Prostate gland (tissue), 2 donors: Measurements from ENCODE around the gene DTL. TPM values are rescaled to one million over a fixed set of nuclear protein-coding genes. Genes with fewer than 3 reads are reported as not detected.

ENCODE experiments used
- DNase-seq: peaks from one replicate; pipeline ENCODE4 v3.0.0-alpha.2; 2019; ENCODE audit warnings: low spot score
- H3K27ac ChIP-seq, 2 donors: fragments of 200-600 bp; sonication (generic); 2 replicates each; pipeline ENCODE4 v1.5.1; 2017 to 2019
- H3K27me3 ChIP-seq: fragments of 200-600 bp; sonication (generic); replicated peaks from 2 replicates; pipeline ENCODE4 v1.5.1; 2019; ENCODE audit not compliant: insufficient read depth
- H3K36me3 ChIP-seq, 2 donors: fragments of 200-600 bp; sonication (generic); 1 replicate in 1 of 2; 2 replicates in 1 of 2; pipeline versions ENCODE4 v1.5.1 to v1.8.1; 2017 to 2019
- H3K4me1 ChIP-seq: fragments of 200-600 bp; sonication (generic); replicated peaks from 2 replicates; pipeline ENCODE4 v1.5.1; 2019
- H3K4me3 ChIP-seq, 2 donors: fragments of 200-600 bp; sonication (generic); 2 replicates each; pipeline ENCODE4 v1.5.1; 2017 to 2019
- H3K9me3 ChIP-seq: fragments of 200-600 bp; sonication (generic); 2 replicates; pipeline ENCODE4 v1.5.1; 2017
- POLR2A ChIP-seq: fragments of 450-650 bp; IDR thresholded peaks from one replicate; pipeline ENCODE4 v1.6.1; 2016; ENCODE audit warnings: antibody characterized with exemption, mild to moderate bottlenecking
- POLR2AphosphoS5 ChIP-seq: sonication (generic); formaldehyde crosslinking; IDR thresholded peaks from one replicate; pipeline ENCODE4 v1.6.1; 2017; ENCODE audit warnings: antibody characterized with exemption
- WGBS: methylation state at CpG from one replicate; pipeline ENCODE4 v1.1.5; 2018; 5-methylcytosine and 5-hydroxymethylcytosine counted together
- intact Hi-C: fragments of 100-400 bp; cut with DNase I; formaldehyde crosslinking; loops from one replicate; pipeline ENCODE4 v1.14.2; 2022
- microRNA-seq: library from miRNA; unstranded; fragments of <30 nt; microRNA quantifications from one replicate; pipeline ENCODE4, GENCODE V29; 2016
- small RNA-seq, 2 donors: library from RNA; depleted of rRNA; stranded (forward); fragments of <200 nt; gene quantifications; one replicate each; pipeline ENCODE3, GENCODE V24; 2016
- total RNA-seq, 2 donors: library from RNA; depleted of rRNA; stranded (reverse); fragments of >200 nt; gene quantifications; one replicate each; pipeline ENCODE4 v1.1.0, GENCODE V29; 2016
- TF ChIP-seq, protein P1 (sequence below), 4 experiments: fragments of 200-600 bp in 2 of 4; fragments of 450-650 bp in 2 of 4; sonication (generic) in 2 of 4; IDR thresholded peaks; 1 replicate in 3 of 4; 2 replicates in 1 of 4; pipeline ENCODE4 v1.5.1; 2016 to 2019; ENCODE audit warnings: antibody characterized with exemption in 4 of 4, mild to moderate bottlenecking in 2 of 4, moderate library complexity in 2 of 4

Gene DTL
- total RNA-seq, 2 donors from 2014 or later: 1.5 to 7.1 TPM

DNA sequence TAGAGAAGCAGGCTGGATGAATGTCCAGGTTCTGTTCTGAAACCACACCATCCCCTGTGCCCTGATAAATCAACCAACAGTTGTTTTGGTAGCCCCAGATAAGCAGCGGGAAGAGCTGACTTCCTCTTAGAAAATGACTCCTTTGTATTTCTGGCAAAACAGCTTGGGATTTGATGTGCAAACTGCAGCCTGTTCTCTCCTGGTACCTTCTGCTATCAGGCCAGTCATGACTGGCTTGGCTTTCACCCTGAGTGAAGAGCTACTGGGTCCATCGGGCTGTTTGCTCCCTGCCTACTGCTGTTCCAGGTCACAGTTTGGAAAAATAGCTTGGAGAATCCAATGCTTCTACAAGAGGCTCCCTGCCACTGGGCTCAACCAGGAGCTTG is 116.8 kb downstream of the DTL start:
- WGBS: 65% methylated on average over 2 of the region's 2 CpGs
- intact Hi-C loops: no loop called here
- H3K36me3 ChIP-seq: no peaks in the 10 kb centered on the region

GRCh38 chr1:212152869-212153268 is 117.3 kb downstream of the DTL start:
- Histone ChIP-seq H3K4me3 (no peak overlapping the region), H3K27ac (no peak overlapping the region), H3K9me3 (no peaks in the 10 kb centered on the region), H3K27me3 (no peaks in the 10 kb centered on the region), H3K36me3 (no peaks in the 10 kb centered on the region), H3K4me1 (no peaks in the 10 kb centered on the region)
- DNase-seq: no peak
- TF ChIP-seq, protein P1, sequence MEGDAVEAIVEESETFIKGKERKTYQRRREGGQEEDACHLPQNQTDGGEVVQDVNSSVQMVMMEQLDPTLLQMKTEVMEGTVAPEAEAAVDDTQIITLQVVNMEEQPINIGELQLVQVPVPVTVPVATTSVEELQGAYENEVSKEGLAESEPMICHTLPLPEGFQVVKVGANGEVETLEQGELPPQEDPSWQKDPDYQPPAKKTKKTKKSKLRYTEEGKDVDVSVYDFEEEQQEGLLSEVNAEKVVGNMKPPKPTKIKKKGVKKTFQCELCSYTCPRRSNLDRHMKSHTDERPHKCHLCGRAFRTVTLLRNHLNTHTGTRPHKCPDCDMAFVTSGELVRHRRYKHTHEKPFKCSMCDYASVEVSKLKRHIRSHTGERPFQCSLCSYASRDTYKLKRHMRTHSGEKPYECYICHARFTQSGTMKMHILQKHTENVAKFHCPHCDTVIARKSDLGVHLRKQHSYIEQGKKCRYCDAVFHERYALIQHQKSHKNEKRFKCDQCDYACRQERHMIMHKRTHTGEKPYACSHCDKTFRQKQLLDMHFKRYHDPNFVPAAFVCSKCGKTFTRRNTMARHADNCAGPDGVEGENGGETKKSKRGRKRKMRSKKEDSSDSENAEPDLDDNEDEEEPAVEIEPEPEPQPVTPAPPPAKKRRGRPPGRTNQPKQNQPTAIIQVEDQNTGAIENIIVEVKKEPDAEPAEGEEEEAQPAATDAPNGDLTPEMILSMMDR (IDR thresholded peaks at IDR 0.05): no peak
- intact Hi-C loops: no loop called here
- 95% methylated on average over 4 of the region's 4 CpGs for WGBS

More for the DNA sequence above, 116.8 kb downstream of the DTL start:
- Histone ChIP-seq H3K4me1 (no peaks in the 10 kb centered on the region), H3K4me3 (no peak overlapping the region), H3K27ac (no peak overlapping the region), H3K27me3 (no peaks in the 10 kb centered on the region), H3K9me3 (no peaks in the 10 kb centered on the region)
- no peak for TF ChIP-seq POLR2AphosphoS5
- no peak for TF ChIP-seq POLR2A
- TF ChIP-seq, protein P1 (IDR thresholded peaks at IDR 0.05): no peak
- no peak for DNase-seq

DNA sequence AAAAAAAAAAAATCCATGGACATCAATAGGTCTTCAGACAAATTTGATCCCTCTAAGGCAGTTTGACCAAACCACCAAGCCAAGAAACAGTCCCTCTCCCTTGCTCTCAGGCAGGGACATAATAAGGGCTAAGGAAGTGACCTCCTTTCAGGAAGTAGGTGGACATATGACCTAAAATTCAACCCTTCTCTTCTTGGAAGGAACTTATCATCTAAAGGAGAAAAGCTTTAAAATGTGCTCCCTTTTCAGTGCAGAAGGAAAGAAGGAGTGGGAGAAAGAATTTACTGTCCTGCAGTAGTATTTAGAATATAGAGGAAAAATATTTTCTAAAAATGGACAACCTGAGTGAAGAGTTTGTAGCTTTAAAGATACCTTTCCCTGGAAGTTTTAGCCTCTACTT is 118.1 kb downstream of the DTL start:
- no peak for DNase-seq
- Histone ChIP-seq H3K4me1 (no peaks in the 10 kb centered on the region), H3K27me3 (no peaks in the 10 kb centered on the region), H3K36me3 (no peaks in the 10 kb centered on the region), H3K27ac (no peak overlapping the region), H3K4me3 (no peak overlapping the region), H3K9me3 (no peaks in the 10 kb centered on the region)
- intact Hi-C loops: no loop called here
- TF ChIP-seq, protein P1 (IDR thresholded peaks at IDR 0.05): no peak
- TF ChIP-seq POLR2A: no peak
- no peak for TF ChIP-seq POLR2AphosphoS5

Small RNA genes lying within 50 kb of the gene (microRNA-seq; reads per million reads assigned to microRNA genes)
- not detected for gene MIR3122

Small RNA genes lying within 50 kb of the gene (small RNA-seq; reads per million reads assigned to genes)
- gene MIR3122 (0 reads per million in 2 donors), gene RF00568 (0 reads per million in 2 donors), gene RN7SKP98 (0 reads per million in 2 donors)

Other genes starting within 250 kb of the DTL start
- 10 to 100 TPM; 29.6 to 81.7 TPM for gene LPGAT1, start 205.0 kb upstream of the DTL start, total RNA-seq
- 10 to 100 TPM; 12.5 to 15.5 TPM for gene INTS7, start 191 bp upstream of the DTL start, total RNA-seq
- 10 to 100 TPM; 33.5 to 49.5 TPM for gene PPP2R5A, start 249.7 kb downstream of the DTL start, total RNA-seq